Measurements from ENCODE around the gene NELL1.

The NELL1 gene

DNA sequence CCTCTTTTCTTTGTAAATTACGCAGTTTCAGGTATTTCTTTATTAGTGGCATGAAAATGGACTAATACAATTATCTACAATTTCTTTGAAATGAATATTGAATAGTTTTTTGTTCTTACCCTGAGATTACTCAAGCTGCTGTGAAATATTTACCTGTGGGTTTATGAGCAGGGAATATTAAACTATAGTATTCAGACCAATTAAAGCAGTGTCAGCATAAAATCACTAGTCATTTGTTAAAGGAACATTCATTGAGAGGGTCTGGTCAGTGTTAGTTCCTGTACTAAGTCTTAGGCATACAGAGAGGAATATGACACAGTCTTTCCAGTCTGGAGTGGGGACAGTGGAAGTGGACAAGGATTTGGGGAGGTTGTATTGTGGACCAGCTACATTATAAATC, 877.3 kb downstream of the NELL1 start:
- Histone ChIP-seq H3K9me2 (replicated peaks; ENCODE audit: control insufficient read depth, low read length) (no peaks in the 10 kb centered on the region), H4K20me1 (ENCODE audit: control insufficient read depth, insufficient read depth, low read depth, low read length) (no peaks in the 10 kb centered on the region), H3K4me1 (ENCODE audit: control insufficient read depth, low read length) (no peaks in the 10 kb centered on the region), H3K4me2 (ENCODE audit: low read length) (no peak overlapping the region), H3K9me3 (ENCODE audit: control insufficient read depth, insufficient read depth, low read length) (no peaks in the 10 kb centered on the region), H3K27me3 (ENCODE audit: control insufficient read depth, low read length) (no peaks in the 10 kb centered on the region), H3K79me2 (ENCODE audit: control insufficient read depth, low read length) (no peaks in the 10 kb centered on the region), H3F3A (ENCODE audit: control insufficient read depth, insufficient read depth) (no peaks in the 10 kb centered on the region), H3K27ac (ENCODE audit: low read depth, low read length) (no peak overlapping the region), H3K36me3 (ENCODE audit: control insufficient read depth, low read length) (no peaks in the 10 kb centered on the region), H3K4me3 (ENCODE audit: low read length) (no peak overlapping the region)
- TF ChIP-seq EZH2phosphoT487 (IDR thresholded peaks at IDR 0.05; ENCODE audit: borderline replicate concordance, low read length) = no peak
- TF ChIP-seq, protein P1, sequence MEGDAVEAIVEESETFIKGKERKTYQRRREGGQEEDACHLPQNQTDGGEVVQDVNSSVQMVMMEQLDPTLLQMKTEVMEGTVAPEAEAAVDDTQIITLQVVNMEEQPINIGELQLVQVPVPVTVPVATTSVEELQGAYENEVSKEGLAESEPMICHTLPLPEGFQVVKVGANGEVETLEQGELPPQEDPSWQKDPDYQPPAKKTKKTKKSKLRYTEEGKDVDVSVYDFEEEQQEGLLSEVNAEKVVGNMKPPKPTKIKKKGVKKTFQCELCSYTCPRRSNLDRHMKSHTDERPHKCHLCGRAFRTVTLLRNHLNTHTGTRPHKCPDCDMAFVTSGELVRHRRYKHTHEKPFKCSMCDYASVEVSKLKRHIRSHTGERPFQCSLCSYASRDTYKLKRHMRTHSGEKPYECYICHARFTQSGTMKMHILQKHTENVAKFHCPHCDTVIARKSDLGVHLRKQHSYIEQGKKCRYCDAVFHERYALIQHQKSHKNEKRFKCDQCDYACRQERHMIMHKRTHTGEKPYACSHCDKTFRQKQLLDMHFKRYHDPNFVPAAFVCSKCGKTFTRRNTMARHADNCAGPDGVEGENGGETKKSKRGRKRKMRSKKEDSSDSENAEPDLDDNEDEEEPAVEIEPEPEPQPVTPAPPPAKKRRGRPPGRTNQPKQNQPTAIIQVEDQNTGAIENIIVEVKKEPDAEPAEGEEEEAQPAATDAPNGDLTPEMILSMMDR (IDR thresholded peaks at IDR 0.05; ENCODE audit: low read depth, low read length, poor library complexity, severe bottlenecking) = no peak

DNA sequence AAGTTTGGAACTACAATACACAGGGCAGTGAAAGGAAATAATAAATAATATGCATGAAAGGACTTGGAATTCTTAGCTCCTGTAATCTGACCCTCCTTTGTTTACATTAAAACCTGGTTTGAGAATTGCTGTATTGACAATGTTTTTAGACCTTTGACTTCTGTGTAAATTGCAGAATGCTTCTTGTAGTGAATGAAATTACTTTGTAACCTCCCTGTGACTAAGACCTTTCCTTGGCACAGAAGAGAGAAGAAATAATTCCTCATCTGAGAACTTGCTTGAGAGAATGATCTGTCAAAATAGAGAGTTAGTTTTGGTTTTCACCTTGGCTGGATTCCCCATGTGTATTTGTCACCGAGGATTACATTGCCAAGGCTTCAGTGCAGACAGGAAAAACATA, 883.5 kb downstream of the NELL1 start:
- Histone ChIP-seq H4K20me1 (ENCODE audit: control insufficient read depth, insufficient read depth, low read depth, low read length) (no peaks in the 10 kb centered on the region), H3K27me3 (ENCODE audit: control insufficient read depth, low read length) (no peaks in the 10 kb centered on the region), H3K9me3 (ENCODE audit: control insufficient read depth, insufficient read depth, low read length) (no peaks in the 10 kb centered on the region), H3K9me2 (replicated peaks; ENCODE audit: control insufficient read depth, low read length) (no peaks in the 10 kb centered on the region), H3K36me3 (ENCODE audit: control insufficient read depth, low read length) (no peaks in the 10 kb centered on the region), H3K79me2 (ENCODE audit: control insufficient read depth, low read length) (no peaks in the 10 kb centered on the region), H3K4me2 (ENCODE audit: low read length) (no peak overlapping the region), H3K4me1 (ENCODE audit: control insufficient read depth, low read length) (no peaks in the 10 kb centered on the region), H3F3A (ENCODE audit: control insufficient read depth, insufficient read depth) (no peaks in the 10 kb centered on the region), H3K4me3 (ENCODE audit: low read length) (no peak overlapping the region), H3K27ac (ENCODE audit: low read depth, low read length) (no peak overlapping the region)
- TF ChIP-seq EZH2phosphoT487 (IDR thresholded peaks at IDR 0.05; ENCODE audit: borderline replicate concordance, low read length) = no peak
- TF ChIP-seq, protein P1 (IDR thresholded peaks at IDR 0.05; ENCODE audit: low read depth, low read length, poor library complexity, severe bottlenecking) = no peak

DNA sequence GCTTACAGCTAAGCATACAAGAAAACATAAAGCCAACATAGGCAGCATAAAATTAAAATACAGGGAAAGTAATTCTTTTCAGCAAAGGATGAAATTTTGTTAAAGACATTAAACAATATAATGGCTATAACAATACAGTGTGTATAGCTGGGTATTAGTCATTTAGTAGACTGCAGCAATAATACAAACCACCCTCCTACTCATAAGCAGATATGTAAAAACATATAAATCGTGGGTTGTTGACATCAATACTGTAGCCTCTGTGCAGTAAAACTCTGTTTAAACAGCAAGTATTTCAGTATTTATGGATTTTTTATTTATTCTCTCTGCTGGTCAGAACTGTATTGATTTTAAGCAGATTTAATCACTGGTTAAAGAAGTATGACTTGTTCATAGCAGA, 884.4 kb downstream of the NELL1 start:
- Histone ChIP-seq H4K20me1 (ENCODE audit: control insufficient read depth, insufficient read depth, low read depth, low read length) (no peaks in the 10 kb centered on the region), H3K36me3 (ENCODE audit: control insufficient read depth, low read length) (no peaks in the 10 kb centered on the region), H3K79me2 (ENCODE audit: control insufficient read depth, low read length) (no peaks in the 10 kb centered on the region), H3K4me1 (ENCODE audit: control insufficient read depth, low read length) (no peaks in the 10 kb centered on the region), H3F3A (ENCODE audit: control insufficient read depth, insufficient read depth) (no peaks in the 10 kb centered on the region), H3K27me3 (ENCODE audit: control insufficient read depth, low read length) (no peaks in the 10 kb centered on the region), H3K4me2 (ENCODE audit: low read length) (no peak overlapping the region), H3K27ac (ENCODE audit: low read depth, low read length) (no peak overlapping the region), H3K4me3 (ENCODE audit: low read length) (no peak overlapping the region), H3K9me2 (replicated peaks; ENCODE audit: control insufficient read depth, low read length) (no peaks in the 10 kb centered on the region), H3K9me3 (ENCODE audit: control insufficient read depth, insufficient read depth, low read length) (no peaks in the 10 kb centered on the region)
- TF ChIP-seq EZH2phosphoT487 (IDR thresholded peaks at IDR 0.05; ENCODE audit: borderline replicate concordance, low read length) = no peak
- TF ChIP-seq, protein P1 (IDR thresholded peaks at IDR 0.05; ENCODE audit: low read depth, low read length, poor library complexity, severe bottlenecking) = no peak

DNA sequence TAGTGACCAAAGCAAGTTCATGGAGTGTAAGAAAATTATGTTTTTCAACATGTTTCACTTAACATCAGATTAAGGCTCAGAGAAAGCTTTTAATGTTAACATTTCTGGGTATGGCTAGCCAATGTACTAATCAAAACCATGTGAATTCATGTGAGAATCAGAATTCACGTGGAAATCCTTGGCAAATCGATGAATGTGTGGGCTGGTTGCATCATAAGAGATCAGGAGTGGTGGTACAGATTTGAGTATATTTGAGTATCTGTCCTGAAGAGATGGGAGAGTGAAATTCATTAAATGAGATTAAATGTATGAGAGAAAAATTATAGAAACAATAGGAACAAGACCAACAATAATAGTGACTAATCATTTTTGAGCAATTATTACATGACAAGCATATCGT, 884.9 kb downstream of the NELL1 start:
- no peak overlapping the region for H3K4me3 ChIP-seq (ENCODE audit: low read length)
- no peaks in the 10 kb centered on the region for H3F3A ChIP-seq (ENCODE audit: control insufficient read depth, insufficient read depth)
- H3K27me3 ChIP-seq (ENCODE audit: control insufficient read depth, low read length) = no peaks in the 10 kb centered on the region
- no peaks in the 10 kb centered on the region for H3K9me2 ChIP-seq (replicated peaks; ENCODE audit: control insufficient read depth, low read length)
- H3K36me3 ChIP-seq (ENCODE audit: control insufficient read depth, low read length) = no peaks in the 10 kb centered on the region
- no peaks in the 10 kb centered on the region for H3K4me1 ChIP-seq (ENCODE audit: control insufficient read depth, low read length)
- H4K20me1 ChIP-seq (ENCODE audit: control insufficient read depth, insufficient read depth, low read depth, low read length) = no peaks in the 10 kb centered on the region
- TF ChIP-seq, protein P1 (IDR thresholded peaks at IDR 0.05; ENCODE audit: low read depth, low read length, poor library complexity, severe bottlenecking) = no peak
- TF ChIP-seq EZH2phosphoT487 (IDR thresholded peaks at IDR 0.05; ENCODE audit: borderline replicate concordance, low read length) = no peak
- no peaks in the 10 kb centered on the region for H3K79me2 ChIP-seq (ENCODE audit: control insufficient read depth, low read length)
- H3K4me2 ChIP-seq (ENCODE audit: low read length) = no peak overlapping the region
- no peak overlapping the region for H3K27ac ChIP-seq (ENCODE audit: low read depth, low read length)
- no peaks in the 10 kb centered on the region for H3K9me3 ChIP-seq (ENCODE audit: control insufficient read depth, insufficient read depth, low read length)
